Raji (cell line): Measurements from ENCODE around the gene NEURL3.

ENCODE experiments used
- POLR2A ChIP-seq: IDR thresholded peaks from 2 replicates; pipeline ENCODE4 v1.6.1; 2011; ENCODE audit warnings: low read depth, low read length, control low read depth; ENCODE audit not compliant: insufficient read depth

Gene NEURL3

DNA sequence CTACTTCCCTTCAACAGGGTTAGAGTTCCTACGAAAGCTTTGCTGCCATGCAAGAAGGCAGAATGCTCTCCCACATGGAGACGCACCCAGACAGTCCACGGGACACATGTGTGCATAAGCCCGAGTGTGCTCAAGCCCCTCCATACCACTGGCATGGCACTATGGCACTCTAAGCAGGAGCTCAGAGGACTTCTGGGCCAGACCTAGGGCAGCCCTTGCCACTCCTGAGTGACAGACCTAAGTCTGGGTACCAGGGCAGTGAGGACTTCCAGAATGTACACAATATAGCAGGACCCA, 20.0 kb upstream of the NEURL3 start:
- no peak for TF ChIP-seq POLR2A

DNA sequence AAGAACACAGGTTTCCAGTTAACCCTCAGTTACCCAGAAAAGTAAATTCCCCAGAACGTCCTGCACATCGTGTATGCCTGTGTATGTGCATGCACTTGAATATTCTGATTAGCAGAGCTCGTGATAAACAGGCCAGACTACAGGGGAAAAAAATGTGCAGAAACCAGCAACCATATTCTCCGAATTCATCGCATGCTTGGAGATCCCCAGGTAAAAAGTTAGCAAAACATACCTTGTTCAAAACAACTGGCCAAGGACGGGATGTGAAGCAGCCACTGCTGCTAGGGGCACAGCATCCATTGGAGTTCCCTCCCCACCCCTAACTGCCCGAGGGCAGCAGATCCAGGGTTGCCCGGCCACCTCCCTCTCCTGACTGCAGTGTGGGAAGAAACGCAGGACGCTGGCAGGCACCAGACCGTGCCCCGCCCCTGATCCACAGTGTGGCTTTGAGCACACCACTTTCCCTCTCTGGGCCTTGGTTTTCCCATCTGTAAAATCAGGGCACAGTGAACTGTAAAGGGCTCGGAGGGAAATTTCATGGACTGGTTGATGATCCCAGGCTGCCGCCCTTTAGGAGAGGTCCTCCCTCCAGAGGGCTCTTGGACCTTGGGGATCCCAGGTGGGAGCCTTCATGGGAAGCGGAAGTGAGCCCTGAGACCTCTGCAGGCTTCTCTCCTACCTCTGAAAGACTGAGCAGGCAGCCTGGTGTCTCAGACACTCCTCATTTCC, 19.5 kb upstream of the NEURL3 start:
- TF ChIP-seq POLR2A: no peak

DNA sequence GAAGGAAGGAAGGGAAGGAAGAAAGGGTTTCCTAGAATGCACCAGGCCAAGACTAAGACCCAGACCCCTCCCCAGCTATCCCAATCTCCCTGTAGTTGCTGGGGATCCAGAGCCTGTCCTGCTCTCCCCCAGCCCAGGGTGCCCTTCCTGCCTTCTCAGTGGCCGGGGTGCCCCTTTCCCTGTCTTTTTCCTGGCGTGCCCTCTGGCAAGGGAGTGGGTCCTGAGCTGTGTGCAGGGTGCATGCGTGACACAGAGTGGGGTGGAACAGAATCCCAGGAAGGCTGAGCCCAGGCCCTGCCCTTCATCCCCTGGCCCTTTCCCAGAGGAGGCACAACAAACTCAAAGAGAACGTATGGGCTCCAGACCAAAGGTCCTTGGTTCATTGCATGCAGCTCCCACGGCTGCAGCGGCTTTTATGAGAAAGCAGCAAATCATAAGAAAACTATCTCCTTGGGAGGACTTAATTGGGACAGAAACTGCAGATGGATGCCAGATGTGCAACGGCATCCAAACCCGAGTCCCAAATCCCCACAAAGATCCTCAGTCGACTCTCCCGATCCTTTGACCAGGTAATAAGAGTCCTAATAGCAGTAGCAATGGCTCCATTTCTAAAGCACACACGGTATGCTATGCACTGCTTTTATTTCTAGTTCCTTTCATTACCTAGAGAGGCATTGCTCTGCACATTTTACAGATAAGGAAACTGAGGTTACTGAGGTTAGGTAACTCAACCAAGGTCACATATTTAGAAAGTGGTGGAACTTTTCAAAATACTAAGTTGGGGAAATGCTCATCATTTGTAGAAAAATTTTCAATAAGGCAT, 18.7 kb upstream of the NEURL3 start:
- no peak for TF ChIP-seq POLR2A

DNA sequence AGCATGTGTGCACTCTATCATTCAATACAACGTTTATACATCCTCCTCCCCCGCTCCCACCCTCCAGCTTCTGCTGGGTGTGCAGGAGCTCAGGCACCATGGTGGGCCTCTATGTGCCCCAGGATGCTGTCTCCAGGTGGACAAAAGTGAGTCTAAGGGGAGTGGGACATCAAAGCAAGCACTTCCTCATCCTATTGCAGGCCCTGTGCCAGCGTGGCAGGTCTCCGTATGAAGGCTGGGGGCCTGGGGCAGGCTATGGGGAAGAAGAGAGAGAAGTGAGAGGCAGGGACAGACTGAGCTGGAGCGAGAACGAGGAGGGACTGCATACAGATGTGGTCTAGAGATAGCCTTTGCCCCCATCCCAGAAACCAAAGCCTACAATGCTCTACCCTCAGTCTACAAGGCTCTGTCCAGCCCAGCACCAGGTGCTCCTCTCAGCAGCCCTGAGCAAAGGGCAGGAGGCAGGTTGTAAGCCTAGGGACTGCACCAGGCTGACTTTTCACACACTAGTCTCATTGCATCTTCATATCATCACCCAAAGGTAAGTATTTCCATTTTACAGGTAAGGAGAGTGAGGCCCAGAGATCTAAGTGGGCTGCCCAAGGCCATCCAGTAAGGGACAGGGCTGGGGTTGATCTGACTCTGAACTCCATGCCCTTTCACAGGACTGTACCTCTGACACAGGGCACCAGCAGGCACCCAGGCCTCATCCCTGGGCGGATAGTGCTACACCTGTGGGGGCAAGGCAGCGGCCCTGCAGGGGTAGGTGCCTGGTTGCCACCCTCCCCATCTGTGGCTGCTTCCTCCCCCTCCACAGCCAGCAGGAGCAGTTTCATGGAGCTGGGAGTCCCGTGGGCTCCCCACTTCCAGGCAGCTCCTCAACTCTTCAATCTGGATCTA, 17.4 kb upstream of the NEURL3 start:
- no peak for TF ChIP-seq POLR2A

DNA sequence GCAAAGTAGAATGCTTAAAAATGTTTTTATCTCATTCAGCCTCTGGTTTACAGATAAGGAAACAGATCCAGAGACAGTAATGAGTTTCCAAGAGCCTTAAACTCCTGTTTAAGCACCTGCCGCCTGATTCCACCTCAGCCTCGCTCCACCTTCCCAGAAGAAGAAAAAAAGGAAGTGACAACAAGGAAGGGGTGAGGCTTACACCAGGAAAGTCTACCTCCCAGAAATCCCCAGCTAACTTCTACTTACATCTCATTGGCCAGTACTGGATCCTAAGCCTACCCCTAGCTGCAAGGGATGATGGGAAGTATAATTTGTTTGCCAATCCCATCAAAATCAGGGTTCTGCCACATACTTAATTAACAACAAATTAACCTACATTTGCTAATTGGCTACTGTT, 16.1 kb upstream of the NEURL3 start:
- no peak for TF ChIP-seq POLR2A

DNA sequence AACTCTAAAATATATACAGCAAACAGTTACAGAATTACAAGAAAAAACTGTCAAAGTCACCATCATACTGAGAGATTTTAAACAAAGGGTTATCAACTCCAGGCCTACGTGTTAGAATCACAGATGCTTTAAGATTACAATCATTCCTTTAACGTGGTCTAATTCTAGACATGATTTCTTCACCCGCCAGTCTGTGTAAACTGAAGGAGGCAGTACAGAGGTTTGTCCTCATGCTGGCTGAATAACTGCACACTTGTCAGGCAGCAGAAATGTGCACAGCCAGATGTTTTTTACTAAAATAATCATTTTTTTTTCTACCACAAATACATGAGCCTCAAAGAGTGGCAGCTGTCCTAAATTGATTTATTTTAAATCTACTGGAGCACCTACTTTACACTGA, 15.5 kb upstream of the NEURL3 start:
- no peak for TF ChIP-seq POLR2A

DNA sequence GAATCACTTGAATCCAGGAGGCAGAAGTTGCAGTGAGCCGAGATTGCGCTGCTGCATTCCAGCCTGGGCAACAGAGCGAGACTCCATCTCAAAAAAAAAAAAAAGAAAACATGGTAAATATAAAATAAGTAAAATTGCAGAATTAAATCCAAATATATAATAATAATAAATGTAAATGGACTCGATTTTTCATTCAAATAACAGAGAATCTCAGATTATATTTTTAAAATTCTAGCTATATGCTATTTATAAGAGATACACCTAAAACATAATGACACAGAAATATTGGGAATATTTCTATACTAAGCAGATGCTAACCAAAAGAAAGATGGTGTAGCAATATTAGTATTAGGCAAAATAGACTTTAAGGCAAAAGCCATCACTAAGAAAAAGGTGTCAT, 15.1 kb upstream of the NEURL3 start:
- no peak for TF ChIP-seq POLR2A

DNA sequence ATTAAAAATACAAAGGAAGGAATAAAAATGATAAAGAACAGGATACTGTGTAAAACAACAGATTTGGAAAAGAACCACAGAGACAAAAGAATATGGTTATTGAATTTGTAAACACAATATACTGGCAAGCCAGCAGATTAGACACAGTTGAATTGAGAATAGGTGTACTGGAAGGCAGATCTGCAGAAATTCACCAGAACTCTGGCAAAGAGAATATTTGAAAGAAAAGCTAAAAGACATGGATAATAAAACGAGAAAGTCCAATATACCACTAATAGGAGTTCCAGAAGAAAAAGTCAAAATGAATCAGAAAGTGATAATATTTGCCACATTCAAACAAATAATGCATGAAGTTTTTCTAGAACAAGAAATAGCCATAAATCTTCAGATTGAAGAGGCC, 11.9 kb upstream of the NEURL3 start:
- no peak for TF ChIP-seq POLR2A

DNA sequence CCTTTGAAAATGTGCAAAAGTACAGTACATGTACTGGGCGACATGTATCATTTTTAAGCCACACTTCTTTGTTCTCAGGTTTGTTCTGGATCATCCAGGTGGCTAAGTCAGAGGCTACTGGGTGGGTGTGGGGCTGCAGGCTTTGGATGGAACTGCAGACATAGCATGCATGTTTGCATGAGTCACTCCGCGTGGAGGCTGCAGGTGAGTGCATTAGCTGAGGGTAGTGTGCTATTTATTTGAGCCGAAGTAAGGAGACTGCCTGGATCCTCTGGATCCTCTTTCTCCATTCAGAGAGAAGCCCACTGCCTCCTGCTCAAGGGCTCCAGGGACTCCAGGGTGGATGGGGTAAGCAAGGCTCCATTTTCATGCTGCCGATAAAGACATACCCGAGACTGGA, 9.4 kb upstream of the NEURL3 start:
- no peak for TF ChIP-seq POLR2A

DNA sequence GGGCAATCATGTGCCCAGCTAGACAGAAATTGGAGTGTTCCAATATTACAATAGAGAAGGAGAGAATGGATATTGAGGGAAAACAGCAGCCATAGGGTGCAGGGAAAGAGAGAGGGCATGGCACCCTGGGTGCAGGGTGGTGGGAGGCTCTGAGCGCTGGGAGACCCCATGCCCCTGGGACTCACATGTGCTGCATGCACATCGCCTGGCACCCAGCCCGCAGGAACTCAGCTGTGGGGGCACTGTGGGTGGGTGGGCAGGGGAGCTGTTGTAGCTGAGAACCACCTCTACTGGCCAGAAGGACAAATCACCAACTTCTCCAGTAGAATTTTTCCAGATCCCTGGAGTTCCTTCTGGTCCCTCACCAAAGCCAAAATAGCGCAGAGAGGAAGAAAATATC, 7.2 kb upstream of the NEURL3 start:
- no peak for TF ChIP-seq POLR2A

DNA sequence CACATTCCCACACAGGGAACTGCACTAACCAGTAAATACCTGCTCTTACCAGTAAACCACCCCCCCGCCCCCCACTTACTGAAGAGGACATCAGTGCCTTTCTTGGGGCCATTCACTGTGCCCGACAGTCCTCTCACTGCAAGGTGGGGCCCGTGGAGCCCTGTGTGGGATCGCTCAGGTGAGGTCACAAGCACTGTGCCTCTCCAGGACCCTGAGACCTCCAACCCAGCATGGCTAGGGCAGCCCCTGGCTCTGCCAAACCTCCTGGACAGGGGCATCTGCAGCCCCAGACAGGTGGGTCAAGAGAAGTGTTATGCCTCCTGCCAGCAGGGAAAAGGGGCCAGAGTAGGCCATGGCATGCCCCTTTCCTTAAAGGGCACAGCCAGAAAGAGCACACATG, 6.7 kb upstream of the NEURL3 start:
- TF ChIP-seq POLR2A: no peak

DNA sequence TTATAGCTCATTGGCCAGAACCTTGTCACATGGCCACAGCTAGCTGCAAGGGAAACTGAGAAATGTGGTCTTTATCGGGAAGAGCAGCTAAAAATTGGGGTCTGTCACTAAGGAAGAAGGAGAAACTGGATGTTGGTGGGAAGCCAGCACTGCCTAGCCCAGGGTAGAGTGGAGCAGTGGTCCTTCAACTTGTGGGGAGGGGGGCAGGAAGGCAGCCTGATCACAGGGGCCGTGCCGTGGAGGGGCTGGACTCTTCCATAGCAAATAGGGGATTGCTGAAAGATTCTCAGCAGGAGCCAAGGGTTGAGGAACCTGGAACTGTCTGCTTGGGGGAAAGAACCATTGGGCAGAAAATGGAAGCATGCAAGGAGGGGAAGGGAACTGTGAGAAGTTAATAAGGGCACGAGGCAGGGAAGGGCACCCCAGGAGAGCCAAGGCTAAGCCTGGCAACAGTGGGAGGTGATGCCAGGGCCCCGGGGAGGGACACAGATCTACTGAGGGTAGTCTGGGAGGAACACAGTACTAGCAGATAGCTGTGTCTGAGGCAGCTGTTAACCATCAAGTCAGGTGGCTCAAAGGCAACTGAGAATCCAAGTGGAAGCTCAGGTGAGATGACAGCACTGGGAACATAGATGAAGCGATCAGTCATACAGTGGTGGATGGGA, 5.9 kb upstream of the NEURL3 start:
- no peak for TF ChIP-seq POLR2A

DNA sequence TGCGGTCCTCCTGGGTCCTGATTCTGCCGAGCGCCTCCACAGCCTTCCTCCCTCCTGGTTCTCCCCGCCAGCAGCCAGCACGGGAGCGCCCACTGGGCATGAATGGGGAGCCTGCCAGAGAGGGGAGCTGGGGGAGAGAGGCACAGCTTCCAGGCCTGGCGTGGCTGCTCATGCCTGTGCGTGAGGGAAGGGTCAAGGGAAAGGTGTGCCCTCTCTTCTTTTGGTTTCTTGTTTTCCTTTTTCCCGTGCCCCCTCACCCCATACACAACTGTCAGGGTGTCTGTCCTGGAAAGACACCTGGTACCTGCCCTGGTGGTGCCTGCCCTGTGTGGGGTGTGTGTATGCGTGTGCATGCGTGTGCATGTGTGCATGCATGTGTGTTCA, 4.7 kb upstream of the NEURL3 start:
- TF ChIP-seq POLR2A: no peak

DNA sequence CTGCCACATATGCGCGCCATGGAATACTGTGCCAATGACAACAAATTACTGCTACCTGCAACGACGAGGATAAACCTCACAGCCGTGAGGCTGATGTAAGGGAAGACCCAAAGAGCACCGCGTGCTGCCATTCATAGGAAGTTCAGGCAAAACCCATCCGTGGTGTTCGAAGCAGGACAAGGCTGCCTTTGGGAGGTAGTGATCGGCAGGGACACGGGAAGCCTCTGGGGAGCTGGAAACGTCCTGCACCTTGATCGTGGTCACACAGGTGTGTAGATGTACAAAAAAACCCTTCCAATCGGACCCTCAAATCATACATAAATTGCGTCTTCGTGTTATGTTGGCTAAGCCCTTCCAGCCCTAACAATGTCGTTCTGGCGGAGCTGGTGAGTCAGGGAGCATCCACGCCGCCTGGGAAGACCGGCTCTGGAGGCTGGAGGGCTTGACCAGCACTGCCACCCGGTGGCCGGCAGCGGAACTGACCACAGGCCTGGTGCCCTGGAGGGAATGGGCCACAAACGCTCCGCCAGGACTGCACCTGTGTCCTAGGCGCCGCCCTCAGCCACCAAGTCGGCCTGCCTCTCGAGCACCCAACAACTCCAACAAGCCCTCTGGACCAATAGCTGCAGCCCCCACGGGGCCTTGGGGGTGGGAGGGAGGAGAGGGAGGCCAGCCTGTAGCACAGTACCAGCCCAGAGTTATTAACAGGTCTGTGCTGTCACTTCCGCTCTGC, 4.1 kb upstream of the NEURL3 start:
- TF ChIP-seq POLR2A: no peak
